ENCODE data around the gene CRACR2A.

- TF ChIP-seq CTCF (IDR thresholded peaks at IDR 0.05 in 2 of 3, conservative IDR thresholded peaks at IDR 0.05 in 1 of 3; ENCODE audit: control insufficient read depth in 2 of 3, extremely low read depth in 1 of 3, insufficient read depth in 1 of 3, low read depth in 3 of 3, low read length in 3 of 3) (no peak), MTA3 (IDR thresholded peaks at IDR 0.05; ENCODE audit: borderline replicate concordance, low read length) (no peak), POLR2A (IDR thresholded peaks at IDR 0.05; ENCODE audit: low read depth, low read length) (no peak), REST (IDR thresholded peaks at IDR 0.05; ENCODE audit: low read depth, low read length) (no peak), RCOR1 (conservative IDR thresholded peaks at IDR 0.05; ENCODE audit: low read depth, low read length) (no peak), JUND (IDR thresholded peaks at IDR 0.05; ENCODE audit: low read depth, low read length) (no peak)
Observed at GRCh38 chr12:3679831-3680230, 73.1 kb downstream of the CRACR2A start.

All from GM12878 (cell line).